ENCODE measurements around the gene MYL3. TPM values are rescaled to one million over a fixed set of nuclear protein-coding genes. Genes with fewer than 3 reads are reported as not detected.

Gene MYL3
- total and polyA plus RNA-seq, 4 donors, result 1.9 to 4.1 (median 2.6) TPM

GRCh38 chr3:46844397-46844796 is 18.8 kb downstream of the MYL3 start:
- DNase-seq, result no peak
- peaks cover 0 to 8% (median 2%) of the 10 kb centered on the region in 4 donors for H3K9me3 ChIP-seq (ENCODE audit: control insufficient read depth in 4 of 4, insufficient read depth in 3 of 4, low read length in 3 of 4)
- no peak for ATAC-seq (ENCODE audit: insufficient read depth, low FRiP score)
- H3K36me3 ChIP-seq (ENCODE audit: control insufficient read depth in 4 of 4, insufficient read depth in 4 of 4, low read length in 4 of 4), result no peaks in the 10 kb centered on the region
- H3K27me3 ChIP-seq (ENCODE audit: control insufficient read depth in 3 of 3, insufficient read depth in 3 of 3, low read length in 2 of 3), result no peaks in the 10 kb centered on the region
- TF ChIP-seq, protein P1, sequence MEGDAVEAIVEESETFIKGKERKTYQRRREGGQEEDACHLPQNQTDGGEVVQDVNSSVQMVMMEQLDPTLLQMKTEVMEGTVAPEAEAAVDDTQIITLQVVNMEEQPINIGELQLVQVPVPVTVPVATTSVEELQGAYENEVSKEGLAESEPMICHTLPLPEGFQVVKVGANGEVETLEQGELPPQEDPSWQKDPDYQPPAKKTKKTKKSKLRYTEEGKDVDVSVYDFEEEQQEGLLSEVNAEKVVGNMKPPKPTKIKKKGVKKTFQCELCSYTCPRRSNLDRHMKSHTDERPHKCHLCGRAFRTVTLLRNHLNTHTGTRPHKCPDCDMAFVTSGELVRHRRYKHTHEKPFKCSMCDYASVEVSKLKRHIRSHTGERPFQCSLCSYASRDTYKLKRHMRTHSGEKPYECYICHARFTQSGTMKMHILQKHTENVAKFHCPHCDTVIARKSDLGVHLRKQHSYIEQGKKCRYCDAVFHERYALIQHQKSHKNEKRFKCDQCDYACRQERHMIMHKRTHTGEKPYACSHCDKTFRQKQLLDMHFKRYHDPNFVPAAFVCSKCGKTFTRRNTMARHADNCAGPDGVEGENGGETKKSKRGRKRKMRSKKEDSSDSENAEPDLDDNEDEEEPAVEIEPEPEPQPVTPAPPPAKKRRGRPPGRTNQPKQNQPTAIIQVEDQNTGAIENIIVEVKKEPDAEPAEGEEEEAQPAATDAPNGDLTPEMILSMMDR (IDR thresholded peaks at IDR 0.05; ENCODE audit: control extremely low read depth, extremely low read depth), result no peak
- H3K9ac ChIP-seq (ENCODE audit: insufficient read depth in 1 of 2, low read length in 2 of 2), result no peak overlapping the region
- no peak overlapping the region for H3K27ac ChIP-seq (ENCODE audit: low read depth in 1 of 2, low read length in 1 of 2)
- H3K4me1 ChIP-seq (ENCODE audit: control insufficient read depth in 5 of 5, insufficient read depth in 5 of 5, low read length in 5 of 5), result peaks cover 0 to 28% (median 6%) of the 10 kb centered on the region in 5 donors
- H3K4me3 ChIP-seq, result no peak overlapping the region
- WGBS, 2 donors, result 80 to 90% methylated on average over 3 of the region's 3 CpGs

- H3K36me3 ChIP-seq (ENCODE audit: control insufficient read depth in 4 of 4, insufficient read depth in 4 of 4, low read length in 4 of 4), result peaks cover 0 to 6% (median 0%) of the 10 kb centered on the region in 4 donors
- H3K9ac ChIP-seq (ENCODE audit: insufficient read depth in 1 of 2, low read length in 2 of 2), result no peak overlapping the region
- H3K27ac ChIP-seq (ENCODE audit: low read depth in 1 of 2, low read length in 1 of 2), result no peak overlapping the region
- TF ChIP-seq, protein P1 (IDR thresholded peaks at IDR 0.05; ENCODE audit: control extremely low read depth, extremely low read depth), result no peak
- no peaks in the 10 kb centered on the region for H3K27me3 ChIP-seq (ENCODE audit: control insufficient read depth in 3 of 3, insufficient read depth in 3 of 3, low read length in 2 of 3)
- H3K9me3 ChIP-seq (ENCODE audit: control insufficient read depth in 4 of 4, insufficient read depth in 3 of 4, low read length in 3 of 4), result peaks cover 0 to 12% (median 2%) of the 10 kb centered on the region in 4 donors
- H3K4me1 ChIP-seq (ENCODE audit: control insufficient read depth in 5 of 5, insufficient read depth in 5 of 5, low read length in 5 of 5), result peaks cover 0 to 19% (median 6%) of the 10 kb centered on the region in 5 donors
- H3K4me3 ChIP-seq, result no peak overlapping the region
- 95 to 99% methylated on average over 3 of the region's 3 CpGs for WGBS, 2 donors
- no peak for ATAC-seq (ENCODE audit: insufficient read depth, low FRiP score)
- DNase-seq, result no peak
These were observed 19.7 kb downstream of the MYL3 start for GRCh38 chr3:46843508-46843907.

DNA sequence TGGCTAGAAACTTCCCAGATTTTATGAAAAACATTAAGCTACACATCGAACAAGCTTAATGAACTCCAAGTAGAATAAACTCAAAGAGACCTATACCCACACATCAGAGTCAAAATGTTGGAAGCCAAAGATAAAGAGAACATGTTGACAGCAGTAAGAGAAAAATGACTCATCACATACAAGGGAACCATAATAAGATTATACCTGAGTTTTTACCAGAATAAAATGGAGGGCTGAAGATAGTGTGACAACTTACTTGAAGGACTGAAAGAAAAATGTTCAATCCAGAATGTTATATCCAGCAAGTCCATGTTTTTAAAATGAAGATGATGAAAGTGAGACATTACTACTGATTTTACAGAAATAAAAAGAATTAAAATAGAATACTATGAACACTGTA is 22.8 kb downstream of the MYL3 start:
- WGBS, 2 donors, result 97 to 100% methylated on average over 1 of the region's 1 CpG
- no peak for ATAC-seq (ENCODE audit: insufficient read depth, low FRiP score)

More for the DNA sequence above, 22.8 kb downstream of the MYL3 start:
- TF ChIP-seq, protein P1 (IDR thresholded peaks at IDR 0.05; ENCODE audit: control extremely low read depth, extremely low read depth), result no peak
- Histone ChIP-seq H3K27ac (ENCODE audit: low read depth in 1 of 2, low read length in 1 of 2) (no peak overlapping the region), H3K9me3 (ENCODE audit: control insufficient read depth in 4 of 4, insufficient read depth in 3 of 4, low read length in 3 of 4) (peaks cover 0 to 12% (median 6%) of the 10 kb centered on the region in 4 donors), H3K27me3 (ENCODE audit: control insufficient read depth in 3 of 3, insufficient read depth in 3 of 3, low read length in 2 of 3) (no peaks in the 10 kb centered on the region), H3K4me1 (ENCODE audit: control insufficient read depth in 5 of 5, insufficient read depth in 5 of 5, low read length in 5 of 5) (peaks cover 0 to 7% (median 0%) of the 10 kb centered on the region in 5 donors), H3K36me3 (ENCODE audit: control insufficient read depth in 4 of 4, insufficient read depth in 4 of 4, low read length in 4 of 4) (peaks cover 0 to 6% (median 0%) of the 10 kb centered on the region in 4 donors), H3K4me3 (no peak overlapping the region), H3K9ac (ENCODE audit: insufficient read depth in 1 of 2, low read length in 2 of 2) (no peak overlapping the region)
- DNase-seq, result no peak
